HCT116 (cell line): ENCODE measurements around the gene CDH2. TPM values are rescaled to one million over a fixed set of nuclear protein-coding genes. Genes with fewer than 3 reads are reported as not detected.

Experiments
- ATAC-seq: fragments of 200-7000 bp; cut with Tn5 transposase; 2 replicates; pipeline ENCODE4 v1.9.1; 2020; ENCODE audit warnings: mild to moderate bottlenecking, moderate library complexity
- BruUV-seq: library from RNA; stranded (reverse); fragments of 400-500 nt; replicated peaks from 2 replicates; lab custom pipeline; 2021; lab: Mats Ljungman, UMichigan
- CTCF ChIA-PET: fragments of 300-600 bp; sonication (Branson Sonifier 250); formaldehyde crosslinking; loops from one replicate; lab custom pipeline; 2021; ENCODE audit warnings: antibody characterized with exemption; lab: Charles Lee
- POLR2A ChIA-PET: fragments of 300-600, 350-600 bp; sonication (Branson Sonifier 250); formaldehyde crosslinking; loops from one replicate; lab custom pipeline; 2021; ENCODE audit warnings: antibody characterized with exemption; lab: Charles Lee
- RAD21 ChIA-PET, 2 experiments: fragments of 300-600 bp; sonication (Branson Sonifier 250); formaldehyde crosslinking; loops; one replicate each; lab custom pipeline; 2023; ENCODE audit warnings: low total read pairs in 2 of 2; ENCODE audit not compliant: uncharacterized antibody in 2 of 2, unreplicated experiment in 2 of 2, low non-redundant PET in 1 of 2; lab: Charles Lee
- DNase-seq: peaks from one replicate; pipeline ENCODE4 v3.0.0-alpha.2; 2010; ENCODE audit warnings: low read depth, low spot score
- H2AFZ ChIP-seq: fragments of 200-600 bp; shearing (Covaris generic), sonication (generic); 2 replicates; pipeline ENCODE4 v1.6.1; 2017; ENCODE audit warnings: low read depth, mixed run types, mixed read lengths, antibody characterized with exemption, low read length; ENCODE audit not compliant: poor library complexity, severe bottlenecking
- H3K27ac ChIP-seq: 2 replicates; pipeline ENCODE4 v1.5.1; 2012; ENCODE audit warnings: low read depth, low read length
- H3K27me3 ChIP-seq: fragments of 200-600 bp; sonication (generic); 2 replicates; pipeline ENCODE4 v1.6.1; 2016; ENCODE audit warnings: mixed run types, low read length, mixed read lengths; ENCODE audit not compliant: insufficient read depth
- H3K36me3 ChIP-seq, 2 experiments: fragments of 200-500 bp in 1 of 2; fragments of 200-600 bp in 1 of 2; sonication (Bioruptor generic) in 1 of 2; sonication (generic) in 1 of 2; 2 replicates each; pipeline versions ENCODE4 v1.5.1 to v1.6.1; 2014 to 2016; ENCODE audit warnings: low read length in 2 of 2, inconsistent platforms in 1 of 2, mixed read lengths in 1 of 2, mixed run types in 1 of 2; ENCODE audit not compliant: insufficient read depth in 2 of 2, control insufficient read depth in 1 of 2
- H3K4me1 ChIP-seq, 2 experiments: fragments of 200-600 bp in 1 of 2; sonication (generic) in 1 of 2; 2 replicates each; pipeline versions ENCODE4 v1.5.1 to v1.6.1; 2012 to 2017; ENCODE audit warnings: low read length in 2 of 2, inconsistent platforms in 1 of 2, mild to moderate bottlenecking in 1 of 2, mixed read lengths in 1 of 2, mixed run types in 1 of 2, moderate library complexity in 1 of 2; ENCODE audit not compliant: insufficient read depth in 2 of 2, control insufficient read depth in 1 of 2
- H3K4me2 ChIP-seq: fragments of 200-600 bp; sonication (generic); 2 replicates; pipeline ENCODE4 v1.6.1; 2017; ENCODE audit warnings: mixed run types, low read length, mixed read lengths
- H3K4me3 ChIP-seq, 2 experiments: fragments of 200-600 bp in 1 of 2; sonication (generic) in 1 of 2; replicated peaks in 1 of 2; 2 replicates each; pipeline ENCODE4 v1.5.1; 2011 to 2016; ENCODE audit warnings: low read length in 2 of 2, control low read depth in 1 of 2, low read depth in 1 of 2, mild to moderate bottlenecking in 1 of 2, mixed read lengths in 1 of 2, mixed run types in 1 of 2
- H3K79me2 ChIP-seq: fragments of 200-600 bp; sonication (generic); 2 replicates; pipeline ENCODE4 v1.6.1; 2017; ENCODE audit warnings: mild to moderate bottlenecking, mixed run types, low read length, moderate library complexity, mixed read lengths; ENCODE audit not compliant: insufficient read depth
- H3K9ac ChIP-seq: fragments of 200-600 bp; sonication (generic); 2 replicates; pipeline ENCODE4 v1.6.1; 2016; ENCODE audit warnings: low read length, mixed read lengths
- H3K9me2 ChIP-seq: fragments of 200-600 bp; sonication (generic), shearing (Covaris generic); 2 replicates; pipeline ENCODE4 v1.6.1; 2017; ENCODE audit warnings: mixed run types, mild to moderate bottlenecking, moderate library complexity; ENCODE audit not compliant: insufficient read depth
- H3K9me3 ChIP-seq, 2 experiments: fragments of 200-500 bp in 1 of 2; fragments of 200-600 bp in 1 of 2; sonication (Bioruptor generic) in 1 of 2; sonication (generic) in 1 of 2; 2 replicates each; pipeline ENCODE4 v1.6.1; 2014 to 2017; ENCODE audit warnings: low read length in 2 of 2, mixed read lengths in 2 of 2, inconsistent platforms in 1 of 2, low read depth in 1 of 2, mild to moderate bottlenecking in 1 of 2, mixed run types in 1 of 2, moderate library complexity in 1 of 2; ENCODE audit not compliant: control insufficient read depth in 1 of 2, insufficient read depth in 1 of 2
- H4K20me1 ChIP-seq: fragments of 200-600 bp; sonication (generic), shearing (Covaris generic); 2 replicates; pipeline ENCODE4 v1.6.1; 2017; ENCODE audit warnings: mixed run types, mild to moderate bottlenecking, moderate library complexity; ENCODE audit not compliant: insufficient read depth
- ATF3 ChIP-seq: IDR thresholded peaks from 2 replicates; pipeline ENCODE4 v1.6.1; 2012
- CEBPB ChIP-seq: IDR thresholded peaks from 2 replicates; pipeline ENCODE4 v1.6.1; 2012; ENCODE audit warnings: low read depth
- CTCF ChIP-seq, 3 experiments: fragments of 200-600 bp in 1 of 3; sonication (generic) in 1 of 3; IDR thresholded peaks in 2 of 3; conservative IDR thresholded peaks in 1 of 3; 2 replicates each; pipeline ENCODE4 v1.5.1; 2012 to 2017; ENCODE audit warnings: low read depth in 2 of 3, low read length in 2 of 3, antibody characterized with exemption in 1 of 3, borderline replicate concordance in 1 of 3, control low read depth in 1 of 3, mild to moderate bottlenecking in 1 of 3, mixed read lengths in 1 of 3, mixed run types in 1 of 3, moderate library complexity in 1 of 3; ENCODE audit not compliant: insufficient read depth in 1 of 3
- EGR1 ChIP-seq: IDR thresholded peaks from 2 replicates; pipeline ENCODE4 v1.6.1; 2012; ENCODE audit warnings: low read depth
- ELF1 ChIP-seq: IDR thresholded peaks from 2 replicates; pipeline ENCODE4 v1.6.1; 2012; ENCODE audit warnings: low read depth, borderline replicate concordance
- EZH2phosphoT487 ChIP-seq: fragments of 200-600 bp; IDR thresholded peaks from 2 replicates; pipeline ENCODE4 v1.6.1; 2018; ENCODE audit warnings: antibody characterized with exemption, borderline replicate concordance
- FOSL1 ChIP-seq: IDR thresholded peaks from 2 replicates; pipeline ENCODE4 v1.6.1; 2012; ENCODE audit warnings: low read depth
- JUND ChIP-seq: IDR thresholded peaks from 2 replicates; pipeline ENCODE4 v1.6.1; 2012
- MAX ChIP-seq: IDR thresholded peaks from 2 replicates; pipeline ENCODE4 v1.6.1; 2012
- POLR2A ChIP-seq: IDR thresholded peaks from 2 replicates; pipeline ENCODE4 v1.7.0; 2011; ENCODE audit warnings: borderline replicate concordance; ENCODE audit not compliant: insufficient read depth, insufficient read length; ENCODE audit errors: extremely low read depth
- POLR2AphosphoS5 ChIP-seq: IDR thresholded peaks from 2 replicates; pipeline ENCODE4 v1.6.1; 2011; ENCODE audit warnings: mild to moderate bottlenecking, low read depth, low read length, moderate library complexity
- RAD21 ChIP-seq: IDR thresholded peaks from 2 replicates; pipeline ENCODE4 v1.6.1; 2012; ENCODE audit warnings: low read depth, mild to moderate bottlenecking
- SIN3A ChIP-seq: IDR thresholded peaks from 2 replicates; pipeline ENCODE4 v1.6.1; 2012; ENCODE audit warnings: low read depth
- SP1 ChIP-seq: IDR thresholded peaks from 2 replicates; pipeline ENCODE4 v1.6.1; 2012; ENCODE audit warnings: low read depth
- SRF ChIP-seq: IDR thresholded peaks from 2 replicates; pipeline ENCODE4 v1.6.1; 2012; ENCODE audit warnings: low read depth
- TCF7L2 ChIP-seq: IDR thresholded peaks from 2 replicates; pipeline ENCODE4 v1.7.0; 2011; ENCODE audit warnings: borderline replicate concordance, inconsistent platforms; ENCODE audit not compliant: insufficient read depth, insufficient read length; ENCODE audit errors: extremely low read depth
- ZBTB33 ChIP-seq: IDR thresholded peaks from 2 replicates; pipeline ENCODE4 v1.6.1; 2011; ENCODE audit warnings: mild to moderate bottlenecking, low read length, moderate library complexity; ENCODE audit not compliant: insufficient replicate concordance; ENCODE audit errors: extremely low read depth
- ZFX ChIP-seq: fragments of 450-650 bp; IDR thresholded peaks from 2 replicates; pipeline ENCODE4 v1.6.1; 2017
- intact Hi-C: fragments of 100-400 bp; cut with micrococcal nuclease; formaldehyde crosslinking; loops from 2 replicates; pipeline ENCODE4 v1.10.0; 2022
- total RNA-seq: library from RNA; stranded (reverse); gene quantifications from one replicate; pipeline ENCODE4 v1.2.1, GENCODE V29; 2021; ENCODE audit not compliant: unreplicated experiment

The CDH2 gene
- total RNA-seq, 1 experiment from 2014 or later: 0.15 TPM

GRCh38 chr18:28034567-28034966 is 142.4 kb downstream of the CDH2 start:
- CTCF ChIA-PET: no interaction called here
- Histone ChIP-seq H3K4me1 (no peaks in the 10 kb centered on the region), H3K27ac (no peak overlapping the region), H3K27me3 (no peaks in the 10 kb centered on the region), H3K9ac (no peak overlapping the region), H3K9me2 (no peaks in the 10 kb centered on the region), H3K4me2 (no peak overlapping the region), H3K4me3 (no peak overlapping the region), H4K20me1 (no peaks in the 10 kb centered on the region), H2AFZ (no peak overlapping the region), H3K36me3 (no peaks in the 10 kb centered on the region), H3K9me3 (no peaks in the 10 kb centered on the region), H3K79me2 (no peaks in the 10 kb centered on the region)
- RAD21 ChIA-PET: no interaction called here
- BruUV-seq: no TSS peak
- TF ChIP-seq ZFX (no peak), SP1 (no peak), SRF (no peak), MAX (no peak), ELF1 (no peak), EGR1 (no peak), POLR2A (no peak), EZH2phosphoT487 (no peak)
- no peak for DNase-seq
- intact Hi-C loops: no loop called here
- POLR2A ChIA-PET: no interaction called here
- ATAC-seq: no peak

- H3K79me2 ChIP-seq: no peaks in the 10 kb centered on the region
- no peaks in the 10 kb centered on the region for H3K9me2 ChIP-seq
- H3K9me3 ChIP-seq: no peaks in the 10 kb centered on the region
- no peak overlapping the region for H3K4me3 ChIP-seq
- intact Hi-C loops: no loop called here
- ChIA-PET RAD21 (no interaction called here), POLR2A (no interaction called here), CTCF (no interaction called here)
- H3K27ac ChIP-seq: no peak overlapping the region
- no peak overlapping the region for H2AFZ ChIP-seq
- BruUV-seq: no TSS peak
- H3K9ac ChIP-seq: no peak overlapping the region
- H3K36me3 ChIP-seq: no peaks in the 10 kb centered on the region
- no peak overlapping the region for H3K4me2 ChIP-seq
- ATAC-seq (no peak), DNase-seq (no peak)
- H4K20me1 ChIP-seq: no peaks in the 10 kb centered on the region
- no peaks in the 10 kb centered on the region for H3K27me3 ChIP-seq
- H3K4me1 ChIP-seq: no peaks in the 10 kb centered on the region
- TF ChIP-seq ATF3 (no peak), SRF (no peak), FOSL1 (no peak), JUND (no peak), POLR2AphosphoS5 (no peak), TCF7L2 (no peak), EZH2phosphoT487 (no peak), ZFX (no peak), CEBPB (no peak), MAX (no peak), POLR2A (no peak), ZBTB33 (no peak), SIN3A (no peak), CTCF (IDR thresholded peaks at IDR 0.05 in 2 of 3, conservative IDR thresholded peaks at IDR 0.05 in 1 of 3; ENCODE audit: borderline replicate concordance in 1 of 3, insufficient read depth in 1 of 3, low read depth in 2 of 3, low read length in 2 of 3) (no peak), RAD21 (no peak), EGR1 (no peak)
Measured at GRCh38 chr18:28032177-28032576, 144.8 kb downstream of the CDH2 start.
